ENCODE data around the gene LIFR.

LIFR gene

GRCh38 chr5:38445374-38446028, 110.9 kb downstream of the LIFR start:
- H3K9me3 ChIP-seq (ENCODE audit: insufficient read depth, low read depth, low read length) = no peaks in the 10 kb centered on the region
- no peaks in the 10 kb centered on the region for H3K36me3 ChIP-seq (ENCODE audit: insufficient read depth, low read depth, low read length)
- H3K9ac ChIP-seq (ENCODE audit: low read depth, low read length) = no peak overlapping the region
- H3K27me3 ChIP-seq (ENCODE audit: insufficient read depth, low read length) = no peaks in the 10 kb centered on the region
- no peaks in the 10 kb centered on the region for H3K4me1 ChIP-seq (ENCODE audit: insufficient read depth, low read length)
- no peak overlapping the region for H3K27ac ChIP-seq (ENCODE audit: low read length)
- H3K4me3 ChIP-seq (ENCODE audit: low read length) = no peak overlapping the region

DNA sequence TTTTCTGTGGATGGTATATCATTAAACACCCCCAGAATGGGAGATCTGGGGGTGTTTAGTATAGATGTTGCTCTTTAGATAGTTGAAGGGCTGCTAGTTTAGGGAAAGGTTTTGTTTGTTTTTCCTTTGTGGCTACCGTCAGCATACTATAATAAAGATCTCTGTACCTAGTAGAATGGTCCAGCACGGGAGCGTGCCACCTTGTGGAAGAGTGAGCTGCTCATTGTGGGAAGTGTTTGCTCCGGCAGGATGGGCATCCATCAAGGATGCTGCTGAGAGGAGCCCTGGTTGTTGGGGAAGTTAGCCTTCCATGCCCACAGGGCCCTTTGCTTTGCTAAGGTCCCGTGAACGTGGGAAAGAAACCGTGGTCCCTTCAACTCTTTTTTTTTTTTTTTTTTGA, 113.1 kb downstream of the LIFR start:
- no peaks in the 10 kb centered on the region for H3K36me3 ChIP-seq (ENCODE audit: insufficient read depth, low read depth, low read length)
- H3K4me3 ChIP-seq (ENCODE audit: low read length) = no peak overlapping the region
- no peaks in the 10 kb centered on the region for H3K4me1 ChIP-seq (ENCODE audit: insufficient read depth, low read length)
- H3K27me3 ChIP-seq (ENCODE audit: insufficient read depth, low read length) = no peaks in the 10 kb centered on the region
- H3K27ac ChIP-seq (ENCODE audit: low read length) = no peak overlapping the region
- H3K9ac ChIP-seq (ENCODE audit: low read depth, low read length) = no peak overlapping the region
- H3K9me3 ChIP-seq (ENCODE audit: insufficient read depth, low read depth, low read length) = no peaks in the 10 kb centered on the region

- Histone ChIP-seq H3K36me3 (ENCODE audit: insufficient read depth, low read depth, low read length) (no peaks in the 10 kb centered on the region), H3K4me3 (ENCODE audit: low read length) (no peak overlapping the region), H3K4me1 (ENCODE audit: insufficient read depth, low read length) (no peaks in the 10 kb centered on the region), H3K9me3 (ENCODE audit: insufficient read depth, low read depth, low read length) (no peaks in the 10 kb centered on the region), H3K9ac (ENCODE audit: low read depth, low read length) (no peak overlapping the region), H3K27ac (ENCODE audit: low read length) (no peak overlapping the region), H3K27me3 (ENCODE audit: insufficient read depth, low read length) (no peaks in the 10 kb centered on the region)
Observed at GRCh38 chr5:38442247-38442573, 114.2 kb downstream of the LIFR start.

- no peaks in the 10 kb centered on the region for H3K36me3 ChIP-seq (ENCODE audit: insufficient read depth, low read depth, low read length)
- H3K27me3 ChIP-seq (ENCODE audit: insufficient read depth, low read length) = no peaks in the 10 kb centered on the region
- H3K4me1 ChIP-seq (ENCODE audit: insufficient read depth, low read length) = no peaks in the 10 kb centered on the region
- no peak overlapping the region for H3K27ac ChIP-seq (ENCODE audit: low read length)
- H3K9ac ChIP-seq (ENCODE audit: low read depth, low read length) = no peak overlapping the region
- no peak overlapping the region for H3K4me3 ChIP-seq (ENCODE audit: low read length)
- H3K9me3 ChIP-seq (ENCODE audit: insufficient read depth, low read depth, low read length) = no peaks in the 10 kb centered on the region
Observed at GRCh38 chr5:38441453-38442246, 114.8 kb downstream of the LIFR start.

DNA sequence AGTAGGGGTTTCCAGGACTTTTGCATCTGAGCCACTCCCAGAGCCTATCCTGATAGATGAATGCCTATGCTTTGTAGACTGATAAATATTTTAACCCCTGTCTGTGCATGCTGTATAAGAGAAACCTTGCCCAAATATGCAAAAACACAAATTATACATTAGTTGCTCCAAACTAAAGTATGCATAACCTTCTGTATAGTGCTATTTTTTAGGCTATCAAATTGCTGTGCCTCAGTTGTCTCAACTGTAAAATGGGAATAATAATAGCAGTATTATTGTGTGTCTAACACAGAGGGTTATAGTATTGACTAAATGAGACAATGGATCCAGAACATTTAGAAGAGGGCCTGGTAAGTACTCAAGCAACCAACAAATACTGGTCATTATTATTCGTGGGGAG, 117.7 kb downstream of the LIFR start:
- no peaks in the 10 kb centered on the region for H3K36me3 ChIP-seq (ENCODE audit: insufficient read depth, low read depth, low read length)
- H3K9me3 ChIP-seq (ENCODE audit: insufficient read depth, low read depth, low read length) = no peaks in the 10 kb centered on the region
- H3K9ac ChIP-seq (ENCODE audit: low read depth, low read length) = no peak overlapping the region
- H3K27ac ChIP-seq (ENCODE audit: low read length) = no peak overlapping the region
- H3K4me3 ChIP-seq (ENCODE audit: low read length) = no peak overlapping the region
- H3K4me1 ChIP-seq (ENCODE audit: insufficient read depth, low read length) = no peaks in the 10 kb centered on the region
- H3K27me3 ChIP-seq (ENCODE audit: insufficient read depth, low read length) = no peaks in the 10 kb centered on the region

DNA sequence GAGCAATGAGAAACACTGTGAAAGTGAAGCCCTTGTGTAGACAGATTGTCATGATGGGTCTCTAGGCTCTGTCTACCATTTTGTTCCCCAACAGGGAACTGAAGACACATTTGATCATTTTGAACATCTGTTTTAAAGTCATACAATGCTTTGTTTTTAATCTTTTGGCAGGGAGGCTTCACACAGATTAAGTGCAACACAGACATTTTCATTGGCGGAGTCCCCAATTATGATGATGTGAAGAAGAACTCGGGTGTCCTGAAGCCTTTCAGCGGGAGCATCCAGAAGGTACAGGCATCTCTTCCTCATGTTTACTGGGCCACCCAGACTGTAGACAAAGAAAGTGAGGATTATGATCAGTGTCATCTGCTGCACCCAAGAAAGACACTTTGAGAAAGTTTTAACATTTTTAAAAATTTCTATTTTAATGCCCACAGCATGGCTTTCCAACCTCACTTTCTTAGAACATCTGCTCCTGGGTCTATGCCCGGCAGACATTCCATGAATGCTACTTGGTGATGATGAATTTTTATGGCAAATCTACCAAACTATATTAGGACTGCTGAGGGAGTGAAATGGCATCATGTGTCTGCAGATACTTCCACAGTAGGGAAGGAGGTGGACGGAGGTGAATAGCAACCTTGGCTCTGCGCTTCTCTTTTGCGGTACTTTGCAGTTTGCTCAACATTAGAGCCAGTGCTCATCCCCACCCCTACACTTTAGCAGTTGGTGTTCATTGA, 121.3 kb downstream of the LIFR start:
- H3K9ac ChIP-seq (ENCODE audit: low read depth, low read length) = no peak overlapping the region
- H3K27me3 ChIP-seq (ENCODE audit: insufficient read depth, low read length) = no peaks in the 10 kb centered on the region
- no peak overlapping the region for H3K27ac ChIP-seq (ENCODE audit: low read length)
- H3K36me3 ChIP-seq (ENCODE audit: insufficient read depth, low read depth, low read length) = no peaks in the 10 kb centered on the region
- H3K9me3 ChIP-seq (ENCODE audit: insufficient read depth, low read depth, low read length) = no peaks in the 10 kb centered on the region
- no peak overlapping the region for H3K4me3 ChIP-seq (ENCODE audit: low read length)
- H3K4me1 ChIP-seq (ENCODE audit: insufficient read depth, low read length) = no peaks in the 10 kb centered on the region

- Histone ChIP-seq H3K27me3 (ENCODE audit: insufficient read depth, low read length) (no peaks in the 10 kb centered on the region), H3K36me3 (ENCODE audit: insufficient read depth, low read depth, low read length) (no peaks in the 10 kb centered on the region), H3K4me3 (ENCODE audit: low read length) (no peak overlapping the region), H3K4me1 (ENCODE audit: insufficient read depth, low read length) (no peaks in the 10 kb centered on the region), H3K9ac (ENCODE audit: low read depth, low read length) (no peak overlapping the region), H3K27ac (ENCODE audit: low read length) (no peak overlapping the region), H3K9me3 (ENCODE audit: insufficient read depth, low read depth, low read length) (no peaks in the 10 kb centered on the region)
Observed at GRCh38 chr5:38433160-38433861, 123.1 kb downstream of the LIFR start.

GRCh38 chr5:38431242-38431853, 125.1 kb downstream of the LIFR start:
- H3K9ac ChIP-seq (ENCODE audit: low read depth, low read length) = no peak overlapping the region
- H3K9me3 ChIP-seq (ENCODE audit: insufficient read depth, low read depth, low read length) = no peaks in the 10 kb centered on the region
- H3K36me3 ChIP-seq (ENCODE audit: insufficient read depth, low read depth, low read length) = no peaks in the 10 kb centered on the region
- H3K4me1 ChIP-seq (ENCODE audit: insufficient read depth, low read length) = no peaks in the 10 kb centered on the region
- H3K4me3 ChIP-seq (ENCODE audit: low read length) = no peak overlapping the region
- no peak overlapping the region for H3K27ac ChIP-seq (ENCODE audit: low read length)
- H3K27me3 ChIP-seq (ENCODE audit: insufficient read depth, low read length) = no peaks in the 10 kb centered on the region

DNA sequence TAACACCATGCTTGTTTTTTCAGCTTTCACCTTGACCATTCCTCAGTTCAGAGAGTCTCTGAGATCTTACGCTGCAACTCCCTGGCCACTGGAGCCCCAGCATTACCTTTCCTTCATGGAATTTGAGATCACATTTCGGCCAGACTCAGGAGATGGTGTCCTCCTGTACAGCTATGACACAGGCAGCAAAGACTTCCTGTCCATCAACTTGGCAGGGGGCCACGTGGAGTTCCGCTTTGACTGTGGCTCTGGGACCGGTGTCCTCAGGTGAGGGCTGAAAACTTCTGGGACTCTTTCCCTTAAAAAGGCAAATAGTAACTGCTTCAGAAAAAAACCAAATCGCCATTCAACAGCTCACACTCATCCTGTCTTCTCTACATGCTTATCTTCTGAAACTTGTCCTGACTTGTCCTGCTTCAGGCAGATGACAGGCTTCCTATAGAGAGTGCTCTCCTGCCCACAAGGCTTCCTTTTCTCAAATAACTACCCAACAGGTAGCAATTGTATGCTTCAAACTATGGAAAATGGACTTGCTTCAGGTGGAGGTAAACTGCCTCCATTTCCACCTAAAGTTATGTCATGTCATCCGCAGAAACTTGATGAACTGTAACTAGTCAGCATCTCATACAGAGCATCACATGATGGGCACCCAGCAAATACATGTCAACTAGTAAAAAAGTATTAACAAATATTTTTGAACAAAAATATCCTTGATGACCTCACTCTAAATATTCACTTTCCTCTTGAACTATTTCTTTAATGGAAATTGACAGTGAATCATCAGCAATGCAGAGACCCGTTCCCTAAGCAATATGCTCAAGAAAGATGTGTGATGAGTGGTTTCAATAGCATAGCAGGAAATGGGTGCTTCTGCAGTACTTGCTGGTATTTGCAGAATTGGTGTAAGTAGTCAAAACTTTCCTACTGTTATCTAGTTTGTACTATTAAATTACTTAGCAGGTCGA, 129.2 kb downstream of the LIFR start:
- H3K27me3 ChIP-seq (ENCODE audit: insufficient read depth, low read length) = no peaks in the 10 kb centered on the region
- no peak overlapping the region for H3K4me3 ChIP-seq (ENCODE audit: low read length)
- H3K9ac ChIP-seq (ENCODE audit: low read depth, low read length) = no peak overlapping the region
- no peaks in the 10 kb centered on the region for H3K36me3 ChIP-seq (ENCODE audit: insufficient read depth, low read depth, low read length)
- H3K9me3 ChIP-seq (ENCODE audit: insufficient read depth, low read depth, low read length) = no peaks in the 10 kb centered on the region
- no peak overlapping the region for H3K27ac ChIP-seq (ENCODE audit: low read length)
- H3K4me1 ChIP-seq (ENCODE audit: insufficient read depth, low read length) = no peaks in the 10 kb centered on the region

GRCh38 chr5:38426490-38426889, 130.0 kb downstream of the LIFR start:
- H3K27ac ChIP-seq (ENCODE audit: low read length) = no peak overlapping the region
- H3K4me3 ChIP-seq (ENCODE audit: low read length) = no peak overlapping the region
- H3K9ac ChIP-seq (ENCODE audit: low read depth, low read length) = no peak overlapping the region
- no peaks in the 10 kb centered on the region for H3K4me1 ChIP-seq (ENCODE audit: insufficient read depth, low read length)
- H3K9me3 ChIP-seq (ENCODE audit: insufficient read depth, low read depth, low read length) = no peaks in the 10 kb centered on the region
- no peaks in the 10 kb centered on the region for H3K27me3 ChIP-seq (ENCODE audit: insufficient read depth, low read length)
- no peaks in the 10 kb centered on the region for H3K36me3 ChIP-seq (ENCODE audit: insufficient read depth, low read depth, low read length)
